IMR-90 (cell line): ENCODE results near the gene AFAP1L2. TPM values are rescaled to one million over a fixed set of nuclear protein-coding genes. Genes with fewer than 3 reads are reported as not detected.

Experiments used
- ATAC-seq: fragments of 200-7000 bp; cut with Tn5 transposase; 2 replicates; pipeline ENCODE4 v1.9.1; 2020; ENCODE audit warnings: low read depth, mild to moderate bottlenecking, moderate library complexity
- BruUV-seq: library from RNA; stranded (reverse); fragments of 400-500 nt; replicated peaks from 2 replicates; lab custom pipeline; 2021; lab: Mats Ljungman, UMichigan
- CTCF ChIA-PET: fragments of 300-600 bp; formaldehyde crosslinking; extraction: SDS; loops from one replicate; lab custom pipeline; 2021; ENCODE audit warnings: antibody characterized with exemption; lab: Yijun Ruan, JAX
- POLR2A ChIA-PET: fragments of 300-600 bp; sonication (Branson Sonifier 250); formaldehyde crosslinking; loops from one replicate; lab custom pipeline; 2022; ENCODE audit warnings: antibody characterized with exemption; ENCODE audit not compliant: unreplicated experiment; lab: Charles Lee
- DNase-seq: peaks from one replicate; pipeline ENCODE4 v3.0.0; 2013
- H2AFZ ChIP-seq: replicated peaks from 2 replicates; pipeline ENCODE3; 2013; ENCODE audit warnings: low read length, mild to moderate bottlenecking; ENCODE audit not compliant: poor library complexity
- H2AK5ac ChIP-seq: 2 replicates; pipeline ENCODE4 v1.6.1; 2013; ENCODE audit warnings: low read depth, low read length, inconsistent platforms
- H2AK9ac ChIP-seq: replicated peaks from 2 replicates; pipeline ENCODE3; 2013; ENCODE audit warnings: mild to moderate bottlenecking, low read depth, low read length, moderate library complexity; ENCODE audit not compliant: poor library complexity
- H2BK120ac ChIP-seq: 2 replicates; pipeline ENCODE4 v1.6.1; 2013; ENCODE audit warnings: low read depth, low read length, inconsistent platforms
- H2BK15ac ChIP-seq: 3 replicates; pipeline ENCODE4 v1.6.1; 2013; ENCODE audit warnings: low read depth, low read length, inconsistent platforms
- H2BK20ac ChIP-seq: 2 replicates; pipeline ENCODE4 v1.6.1; 2013; ENCODE audit warnings: low read depth, mild to moderate bottlenecking, inconsistent platforms, low read length, moderate library complexity
- H2BK5ac ChIP-seq: 2 replicates; pipeline ENCODE4 v1.6.1; 2013; ENCODE audit warnings: mild to moderate bottlenecking, low read depth, low read length, inconsistent platforms; ENCODE audit not compliant: poor library complexity, severe bottlenecking
- H3K14ac ChIP-seq: replicated peaks from 2 replicates; pipeline ENCODE4 v1.6.1; 2013; ENCODE audit warnings: low read depth, low read length, inconsistent platforms
- H3K18ac ChIP-seq: 2 replicates; pipeline ENCODE4 v1.6.1; 2013; ENCODE audit warnings: low read depth, low read length, control low read depth
- H3K23ac ChIP-seq: 2 replicates; pipeline ENCODE4 v1.6.1; 2013; ENCODE audit warnings: low read depth, low read length, inconsistent platforms
- H3K27ac ChIP-seq: 2 replicates; pipeline ENCODE4 v1.5.1; 2013; ENCODE audit warnings: mild to moderate bottlenecking, control low read depth, low read length; ENCODE audit not compliant: insufficient read depth
- H3K27me3 ChIP-seq: 2 replicates; pipeline ENCODE4 v1.6.1; 2013; ENCODE audit warnings: low read length; ENCODE audit not compliant: control insufficient read depth, insufficient read depth
- H3K36me3 ChIP-seq: 2 replicates; pipeline ENCODE4 v1.6.1; 2013; ENCODE audit warnings: low read length, mixed read lengths; ENCODE audit not compliant: control insufficient read depth, insufficient read depth
- H3K4ac ChIP-seq: 2 replicates; pipeline ENCODE4 v1.6.1; 2013; ENCODE audit warnings: low read depth, low read length, inconsistent platforms
- H3K4me1 ChIP-seq: 2 replicates; pipeline ENCODE4 v1.6.1; 2013; ENCODE audit warnings: low read length, mixed read lengths; ENCODE audit not compliant: control insufficient read depth, insufficient read depth
- H3K4me2 ChIP-seq: 2 replicates; pipeline ENCODE4 v1.6.1; 2013; ENCODE audit warnings: low read depth, mild to moderate bottlenecking, control low read depth, low read length, moderate library complexity
- H3K4me3 ChIP-seq: 2 replicates; pipeline ENCODE4 v1.5.1; 2013; ENCODE audit warnings: low read depth, mild to moderate bottlenecking, control low read depth, low read length, moderate library complexity; ENCODE audit not compliant: insufficient read depth
- H3K56ac ChIP-seq: 2 replicates; pipeline ENCODE4 v1.6.1; 2013; ENCODE audit warnings: low read length, inconsistent platforms; ENCODE audit not compliant: insufficient read depth; ENCODE audit errors: extremely low read depth
- H3K79me1 ChIP-seq, 2 experiments: 2 replicates each; pipeline ENCODE4 v1.6.1; 2013; ENCODE audit warnings: low read length in 2 of 2, inconsistent platforms in 1 of 2, low read depth in 1 of 2
- H3K9ac ChIP-seq: 2 replicates; pipeline ENCODE4 v1.6.1; 2013; ENCODE audit warnings: low read depth, low read length, control low read depth
- H3K9me1 ChIP-seq: 2 replicates; pipeline ENCODE4 v1.6.1; 2013; ENCODE audit warnings: low read length, inconsistent platforms; ENCODE audit not compliant: insufficient read depth
- H3K9me3 ChIP-seq: 2 replicates; pipeline ENCODE4 v1.6.1; 2013; ENCODE audit warnings: low read length; ENCODE audit not compliant: control insufficient read depth, insufficient read depth
- H4K20me1 ChIP-seq: 2 replicates; pipeline ENCODE4 v1.6.1; 2013; ENCODE audit warnings: low read length, inconsistent platforms; ENCODE audit not compliant: insufficient read depth
- H4K5ac ChIP-seq: 2 replicates; pipeline ENCODE4 v1.6.1; 2013; ENCODE audit warnings: mild to moderate bottlenecking, low read depth, low read length, control low read depth
- H4K8ac ChIP-seq, 2 experiments: 2 replicates each; pipeline ENCODE4 v1.6.1; 2013; ENCODE audit warnings: low read depth in 2 of 2, low read length in 2 of 2, control low read depth in 1 of 2, inconsistent platforms in 1 of 2
- H4K91ac ChIP-seq: 2 replicates; pipeline ENCODE4 v1.6.1; 2013; ENCODE audit warnings: low read depth, low read length, inconsistent platforms; ENCODE audit not compliant: insufficient read depth
- CEBPB ChIP-seq: IDR thresholded peaks from 2 replicates; pipeline ENCODE4 v1.6.1; 2012; ENCODE audit warnings: low read depth, low read length, improper control_type of control experiment
- CHD1 ChIP-seq: IDR thresholded peaks from 2 replicates; pipeline ENCODE4 v1.6.1; 2012; ENCODE audit warnings: low read depth, low read length, improper control_type of control experiment
- ELK1 ChIP-seq: fragments of 150-350 bp; IDR thresholded peaks from 2 replicates; pipeline ENCODE4 v1.6.1; 2016; ENCODE audit warnings: low read depth, mild to moderate bottlenecking, low read length, moderate library complexity, borderline replicate concordance
- MAFK ChIP-seq: IDR thresholded peaks from 2 replicates; pipeline ENCODE4 v1.6.1; 2012; ENCODE audit warnings: low read depth, low read length, improper control_type of control experiment
- MAZ ChIP-seq: IDR thresholded peaks from 2 replicates; pipeline ENCODE4 v1.6.1; 2012; ENCODE audit warnings: low read depth, mild to moderate bottlenecking, low read length, improper control_type of control experiment, moderate library complexity, borderline replicate concordance
- MXI1 ChIP-seq: IDR thresholded peaks from 2 replicates; pipeline ENCODE4 v1.6.1; 2012; ENCODE audit warnings: low read depth, mild to moderate bottlenecking, low read length, moderate library complexity, borderline replicate concordance
- NFE2L2 ChIP-seq: fragments of 150-350 bp; IDR thresholded peaks from 2 replicates; pipeline ENCODE4 v1.6.1; 2016; ENCODE audit warnings: low read depth, mild to moderate bottlenecking, low read length
- POLR2A ChIP-seq: IDR thresholded peaks from 2 replicates; pipeline ENCODE4 v1.6.1; 2012; ENCODE audit warnings: mild to moderate bottlenecking, low read depth, low read length
- RAD21 ChIP-seq: IDR thresholded peaks from 2 replicates; pipeline ENCODE4 v1.6.1; 2012; ENCODE audit warnings: low read length, improper control_type of control experiment
- RCOR1 ChIP-seq: IDR thresholded peaks from 2 replicates; pipeline ENCODE4 v1.6.1; 2012; ENCODE audit warnings: mild to moderate bottlenecking, low read length, improper control_type of control experiment; ENCODE audit not compliant: insufficient replicate concordance
- RFX5 ChIP-seq: IDR thresholded peaks from 2 replicates; pipeline ENCODE4 v1.8.0; 2012; ENCODE audit warnings: low read depth, mild to moderate bottlenecking, low read length, moderate library complexity
- SMC3 ChIP-seq: fragments of 150-350 bp; IDR thresholded peaks from 2 replicates; pipeline ENCODE4 v1.6.1; 2016; ENCODE audit warnings: low read depth, mild to moderate bottlenecking, antibody characterized with exemption, low read length, moderate library complexity
- USF2 ChIP-seq: fragments of 150-350 bp; IDR thresholded peaks from 2 replicates; pipeline ENCODE4 v1.6.1; 2017; ENCODE audit warnings: mild to moderate bottlenecking, antibody characterized with exemption, low read length, low read depth
- WGBS, 2 experiments: methylation state at CpG; one replicate each; pipeline versions ENCODE4 v1.1.5 to v1.1.7; 2013; ENCODE audit warnings: missing lambda C conversion rate in 2 of 2; ENCODE audit not compliant: insufficient read length in 1 of 2; ENCODE audit errors: extremely low coverage in 2 of 2; 5-methylcytosine and 5-hydroxymethylcytosine counted together
- dilution Hi-C: fragments of 300-500 bp; cut with HindIII; formaldehyde crosslinking; loops from one replicate; pipeline ENCODE4 v1.14.3; 2018; ENCODE audit warnings: low sequenced_read_pairs; ENCODE audit not compliant: unreplicated experiment
- in situ Hi-C: fragments of 300-500 bp; cut with MboI; formaldehyde crosslinking; loops from 3 replicates; pipeline ENCODE4 v1.14.3; 2019; ENCODE audit warnings: low sequenced_read_pairs, inconsistent platforms, mixed read lengths
- intact Hi-C: fragments of 100-400 bp; cut with micrococcal nuclease; formaldehyde crosslinking; loops from 2 replicates; pipeline ENCODE4 v1.10.0; 2022
- polyA plus RNA-seq, 3 experiments: library from polyadenylated mRNA; depleted of rRNA; stranded (reverse); fragments of >200 nt; gene quantifications; 2 replicates each; pipeline ENCODE4 v1.2.3, GENCODE V29; 2012; ENCODE audit warnings: low replicate concordance in 1 of 3
- total RNA-seq: library from RNA; depleted of rRNA; stranded (reverse); fragments of >200 nt; gene quantifications from 2 replicates; pipeline ENCODE4 v1.2.3, GENCODE V29; 2012

Gene AFAP1L2
- total and polyA plus RNA-seq, 2 of the 4 experiments (the other 2 are of a cell fraction): under 0.01 to 0.10 TPM

- H2AFZ ChIP-seq: no peak overlapping the region
- H3K18ac ChIP-seq: no peak overlapping the region
- TF ChIP-seq SMC3: no peak
- no peak for TF ChIP-seq CHD1
- no peak for TF ChIP-seq MAFK
- no peak for TF ChIP-seq ELK1
- no peak for TF ChIP-seq MAZ
- TF ChIP-seq USF2: no peak
- TF ChIP-seq RFX5: no peak
- TF ChIP-seq CEBPB: no peak
- no peak for TF ChIP-seq MXI1
- TF ChIP-seq RCOR1: no peak
- TF ChIP-seq NFE2L2: no peak
- TF ChIP-seq RAD21: no peak
- TF ChIP-seq POLR2A: no peak
- no peaks in the 10 kb centered on the region for H3K36me3 ChIP-seq
- intact Hi-C loops: no loop called here
- DNase-seq (no peak), ATAC-seq (no peak)
- H3K4ac ChIP-seq: no peak overlapping the region
- H3K56ac ChIP-seq: no peak overlapping the region
- no peak overlapping the region for H4K91ac ChIP-seq
- no peak overlapping the region for H3K27ac ChIP-seq
- H4K8ac ChIP-seq: no peak overlapping the region
- H2AK9ac ChIP-seq: no peak overlapping the region
- H2AK5ac ChIP-seq: no peak overlapping the region
- no TSS peak for BruUV-seq
- no peak overlapping the region for H2BK120ac ChIP-seq
- in situ Hi-C loops: no loop called here
- H2BK15ac ChIP-seq: no peak overlapping the region
- no peaks in the 10 kb centered on the region for H3K79me1 ChIP-seq
- no peak overlapping the region for H2BK5ac ChIP-seq
- no peak overlapping the region for H4K5ac ChIP-seq
- H3K9ac ChIP-seq: no peak overlapping the region
- peaks cover 2% of the 10 kb centered on the region; the same call in 1 of the 2 replicates for H3K9me3 ChIP-seq
- peaks cover 36% of the 10 kb centered on the region for H3K27me3 ChIP-seq
- dilution Hi-C loops: no loop called here
- ChIA-PET POLR2A (no interaction called here), CTCF (no interaction called here)
- H2BK20ac ChIP-seq: no peak overlapping the region
- no CpG with 5 or more reads among the region's 4 CpGs for WGBS, 2 experiments
- H3K23ac ChIP-seq: no peak overlapping the region
- H3K4me3 ChIP-seq: no peak overlapping the region
- H3K4me2 ChIP-seq: no peak overlapping the region
- H3K9me1 ChIP-seq: no peaks in the 10 kb centered on the region
- no peaks in the 10 kb centered on the region for H4K20me1 ChIP-seq
- no peaks in the 10 kb centered on the region; the same call in 1 of the 2 replicates for H3K4me1 ChIP-seq
- no peak overlapping the region for H3K14ac ChIP-seq
Observed at GRCh38 chr10:114420811-114421485, 16.6 kb upstream of the AFAP1L2 start.
